Common myeloid progenitor, CD34-positive (primary cell): Measurements from ENCODE around the gene UBALD1.

Source experiments
- CTCF ChIA-PET: fragments of 350-600 bp; sonication (Branson Sonifier 250); formaldehyde crosslinking; loops from one replicate; lab custom pipeline; 2021; ENCODE audit warnings: antibody characterized with exemption; lab: Charles Lee
- POLR2A ChIA-PET: fragments of 350-600 bp; sonication (Branson Sonifier 250); formaldehyde crosslinking; loops from one replicate; lab custom pipeline; 2021; ENCODE audit warnings: antibody characterized with exemption; lab: Charles Lee
- DNase-seq, 3 donors: peaks; one replicate each; pipeline versions ENCODE4 v3.0.0 to v3.0.0-alpha.2; 2013
- H3K27ac ChIP-seq, 2 experiments: 1 replicate in 1 of 2; 2 replicates in 1 of 2; pipeline ENCODE4 v1.7.0; 2013; ENCODE audit warnings: inconsistent platforms in 2 of 2, low read length in 2 of 2, mild to moderate bottlenecking in 2 of 2, low read depth in 1 of 2, moderate library complexity in 1 of 2; ENCODE audit not compliant: severe bottlenecking in 2 of 2, insufficient read depth in 1 of 2, poor library complexity in 1 of 2
- H3K27me3 ChIP-seq, 5 experiments: replicated peaks in 2 of 5; 1 replicate in 3 of 5; 2 replicates in 2 of 5; pipeline versions ENCODE4 v1.6.1 to v1.7.0; 2013; ENCODE audit warnings: low read length in 4 of 5, mild to moderate bottlenecking in 2 of 5, moderate library complexity in 2 of 5, inconsistent platforms in 1 of 5; ENCODE audit not compliant: insufficient read depth in 5 of 5, control insufficient read depth in 4 of 5
- H3K36me3 ChIP-seq, 4 experiments: 1 replicate in 2 of 4; 2 replicates in 2 of 4; pipeline versions ENCODE4 v1.6.1 to v1.7.0; 2013; ENCODE audit warnings: low read length in 3 of 4, control low read depth in 1 of 4, mild to moderate bottlenecking in 1 of 4; ENCODE audit not compliant: control insufficient read depth in 4 of 4, insufficient read depth in 4 of 4
- H3K4me1 ChIP-seq, 4 experiments: 1 replicate in 3 of 4; 2 replicates in 1 of 4; pipeline versions ENCODE4 v1.6.1 to v1.7.1; 2013; ENCODE audit warnings: low read length in 3 of 4, mild to moderate bottlenecking in 3 of 4, control low read depth in 1 of 4, inconsistent platforms in 1 of 4, moderate library complexity in 1 of 4; ENCODE audit not compliant: control insufficient read depth in 4 of 4, insufficient read depth in 4 of 4; ENCODE audit errors: control extremely low read depth in 1 of 4
- H3K4me3 ChIP-seq, 7 experiments: 1 replicate in 4 of 7; 2 replicates in 3 of 7; pipeline versions ENCODE4 v1.5.1 to v1.7.0; 2013; ENCODE audit warnings: mild to moderate bottlenecking in 7 of 7, low read length in 6 of 7, moderate library complexity in 6 of 7, inconsistent platforms in 2 of 7, low read depth in 2 of 7, control low read depth in 1 of 7; ENCODE audit not compliant: insufficient read depth in 4 of 7, control insufficient read depth in 1 of 7; ENCODE audit errors: extremely low read depth in 1 of 7
- H3K9me3 ChIP-seq, 5 experiments: 1 replicate in 4 of 5; 2 replicates in 1 of 5; pipeline versions ENCODE4 v1.6.1 to v1.7.1; 2013; ENCODE audit warnings: low read length in 4 of 5, mild to moderate bottlenecking in 2 of 5, inconsistent platforms in 1 of 5, low read depth in 1 of 5, moderate library complexity in 1 of 5; ENCODE audit not compliant: control insufficient read depth in 4 of 5, insufficient read depth in 2 of 5; ENCODE audit errors: control extremely low read depth in 1 of 5
- WGBS: methylation state at CpG from one replicate; pipeline ENCODE4 v1.1.5; 2013; ENCODE audit not compliant: insufficient coverage; 5-methylcytosine and 5-hydroxymethylcytosine counted together

The UBALD1 gene

DNA sequence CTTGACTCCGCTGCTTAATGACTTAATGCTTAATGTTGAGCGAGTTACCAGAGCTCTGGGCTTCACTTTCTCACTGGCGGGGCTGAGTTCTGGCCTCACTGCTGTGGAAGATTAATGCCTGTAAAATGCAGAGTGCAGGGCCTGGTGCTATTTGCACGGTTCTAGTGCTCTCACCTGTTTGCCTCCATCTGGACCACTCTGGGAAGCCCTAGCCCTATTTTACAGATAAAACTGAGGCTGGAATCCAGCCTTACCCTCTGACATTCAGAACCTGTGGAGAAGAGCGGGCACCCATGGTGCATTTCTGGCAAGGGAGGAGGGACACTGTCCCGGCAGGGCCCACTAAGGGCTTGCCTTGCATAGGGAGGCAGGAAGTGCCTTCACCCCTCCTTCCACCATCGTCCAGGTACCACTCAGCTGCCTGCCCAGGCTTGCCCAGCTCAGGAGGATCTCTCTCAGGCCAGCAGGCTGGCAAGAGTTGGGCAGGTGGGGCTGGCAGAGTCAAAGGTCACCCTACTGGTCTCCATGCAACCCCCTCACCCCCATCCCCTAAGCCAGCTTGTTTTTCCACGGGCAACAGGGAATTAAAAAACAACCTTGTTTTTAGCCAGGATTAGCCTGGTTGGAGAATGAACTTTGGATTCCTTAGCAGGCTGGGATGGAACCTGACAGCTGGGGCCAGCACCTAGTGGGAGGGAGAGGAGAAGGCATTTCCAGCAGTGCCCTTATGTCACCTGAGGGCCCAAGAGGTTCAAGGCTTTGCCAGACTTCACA, 4.1 kb upstream of the UBALD1 start:
- Histone ChIP-seq H3K9me3 (no peaks in the 10 kb centered on the region), H3K4me3 (no peak overlapping the region), H3K36me3 (no peaks in the 10 kb centered on the region), H3K4me1 (peaks cover 2 to 39% (median 34%) of the 10 kb centered on the region in 4 experiments), H3K27ac (no peak overlapping the region), H3K27me3 (no peaks in the 10 kb centered on the region)
- WGBS = 92% methylated on average over 7 of the region's 8 CpGs
- no peak for DNase-seq
- POLR2A ChIA-PET = interaction anchor here (0.5 to 1.1 kb wide), 2 partner anchors 36 to 42 kb away, joined by 3 to 4 read pairs; no protein-coding TSS in a partner anchor
- CTCF ChIA-PET = interaction anchor here (0.8 to 6.0 kb wide), 5 partner anchors 7 to 132 kb away, joined by 3 to 32 read pairs (median 3); partner anchors contain the start of gene MGRN1

DNA sequence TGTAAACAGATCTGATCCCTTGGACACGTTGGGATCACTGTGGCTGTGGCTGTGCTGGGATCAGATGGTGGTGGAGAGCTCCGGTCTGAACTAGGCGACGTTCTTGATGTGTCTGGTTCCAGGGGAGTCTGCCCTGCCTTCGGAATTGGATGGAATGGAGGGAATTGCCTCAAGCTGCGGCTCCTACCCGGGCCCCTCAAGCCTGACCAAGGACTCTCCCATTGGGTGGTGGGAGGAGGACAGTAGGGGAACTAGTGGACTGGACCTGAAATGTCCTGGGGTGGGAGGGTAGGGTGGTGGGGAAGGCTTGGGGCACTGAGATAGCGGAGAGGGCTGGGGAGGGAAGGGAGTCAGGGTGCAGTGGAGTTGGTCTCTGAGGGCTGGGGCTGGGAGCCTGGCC, 3.2 kb upstream of the UBALD1 start:
- Histone ChIP-seq H3K9me3 (no peaks in the 10 kb centered on the region), H3K4me1 (peaks cover 2 to 45% (median 40%) of the 10 kb centered on the region in 4 experiments), H3K4me3 (no peak overlapping the region), H3K27me3 (no peaks in the 10 kb centered on the region), H3K36me3 (no peaks in the 10 kb centered on the region), H3K27ac (no peak overlapping the region)
- POLR2A ChIA-PET = interaction anchor here (0.5 kb wide), 1 partner anchor 37 kb away, joined by 4 read pairs; no protein-coding TSS in a partner anchor
- no peak for DNase-seq
- CTCF ChIA-PET = interaction anchor here (1.0 to 6.0 kb wide), 8 partner anchors 7 to 131 kb away, joined by 3 to 32 read pairs (median 6); partner anchors contain the start of gene MGRN1
- WGBS = 98% methylated on average over 7 of the region's 8 CpGs

DNA sequence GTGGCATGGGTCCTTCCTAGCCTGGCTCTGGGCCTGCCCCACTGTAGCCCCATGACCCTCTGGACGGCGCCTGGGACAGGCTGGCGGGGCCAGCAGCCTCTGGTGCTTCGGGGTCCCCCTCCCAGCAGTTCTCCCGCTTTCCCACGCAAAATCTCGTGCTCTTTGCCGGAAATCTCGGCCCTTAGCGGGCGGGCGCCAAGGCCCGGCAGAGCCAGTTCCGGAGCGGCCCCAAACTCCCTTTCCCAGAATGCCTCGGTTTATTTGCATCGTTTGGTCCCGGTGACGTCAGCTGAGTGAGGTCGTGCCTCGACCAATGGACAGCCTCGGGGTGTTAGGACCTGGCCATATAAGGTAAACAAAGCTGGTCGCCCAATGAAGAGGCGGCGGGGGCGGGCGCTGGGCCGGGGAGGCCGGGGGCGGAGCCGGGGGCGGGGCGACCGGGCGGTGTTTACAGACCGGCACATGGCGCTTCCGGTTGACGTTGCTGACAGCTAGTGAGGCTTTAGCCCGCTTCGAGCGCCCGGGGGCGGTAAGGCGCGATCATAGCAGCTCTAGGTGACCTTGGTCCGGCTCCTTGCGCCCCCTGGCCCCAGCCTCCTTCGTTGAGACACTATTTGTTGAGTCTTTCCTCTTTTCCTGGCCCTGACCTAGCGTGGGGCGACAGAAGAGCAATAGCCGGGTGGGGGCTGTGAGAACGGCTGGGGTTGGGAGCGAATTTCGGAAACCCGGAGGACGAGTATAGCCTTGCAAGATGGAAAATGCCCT, 1.5 kb upstream of the UBALD1 start:
- ChIA-PET POLR2A (interaction anchor here (2.7 kb wide), 1 partner anchor 9 kb away, joined by 11 read pairs; the partner anchor contains the start of gene MGRN1), CTCF (interaction anchor here (1.0 to 6.0 kb wide), 10 partner anchors 9 to 109 kb away, joined by 3 to 32 read pairs (median 4); partner anchors contain the start of gene MGRN1)
- 1% methylated on average over 57 of the region's 57 CpGs for WGBS
- Histone ChIP-seq H3K9me3 (no peaks in the 10 kb centered on the region), H3K27ac (peak overlapping the region; percentile 62 to 94), H3K36me3 (no peaks in the 10 kb centered on the region), H3K4me3 (peak overlapping the region; percentile 26 to 90 (median 55)), H3K4me1 (peaks cover 2 to 55% (median 47%) of the 10 kb centered on the region in 4 experiments), H3K27me3 (no peaks in the 10 kb centered on the region)
- peak; percentile 100 for DNase-seq

DNA sequence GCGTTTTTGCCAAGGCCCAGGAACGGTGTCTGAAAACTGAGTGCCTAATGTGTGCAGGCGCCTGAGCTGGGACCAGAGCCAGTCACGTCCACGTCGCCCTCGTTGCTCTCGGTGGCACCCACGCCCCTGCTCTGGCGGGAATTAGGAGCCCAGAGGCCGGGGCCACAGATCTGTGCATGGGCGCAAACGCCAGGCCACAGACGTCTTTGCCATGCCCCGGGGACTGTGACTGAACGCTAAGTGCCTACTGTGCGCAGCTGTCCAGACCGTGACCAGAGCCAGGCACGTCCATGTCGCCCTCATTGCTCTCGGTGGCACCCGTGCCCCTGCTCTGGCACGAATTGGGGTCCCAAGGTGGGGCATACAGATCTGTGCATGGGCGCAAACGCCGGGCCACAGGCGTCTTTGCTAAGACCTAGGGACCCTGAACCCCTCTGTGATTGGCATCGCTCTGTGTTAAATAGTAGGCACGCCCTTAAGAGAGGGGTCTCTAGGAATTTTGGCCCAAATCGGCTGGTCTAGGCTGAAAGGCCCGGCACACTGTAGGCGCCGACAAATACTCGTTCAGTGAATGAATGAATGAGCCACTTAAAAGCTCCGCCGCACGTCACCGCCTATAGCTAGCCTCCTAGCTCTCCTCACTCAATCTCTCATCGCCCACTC, 827 bp upstream of the UBALD1 start:
- Histone ChIP-seq H3K9me3 (no peaks in the 10 kb centered on the region), H3K36me3 (peaks cover 0 to 3% (median under 1%) of the 10 kb centered on the region in 4 experiments), H3K27ac (peak overlapping the region in 1 of 2 experiments; percentile 81), H3K4me3 (peak overlapping the region; percentile 19 to 90 (median 83)), H3K4me1 (peaks cover 2 to 57% (median 47%) of the 10 kb centered on the region in 4 experiments), H3K27me3 (no peaks in the 10 kb centered on the region)
- CTCF ChIA-PET = interaction anchor here (1.0 to 6.0 kb wide), 6 partner anchors 10 to 109 kb away, joined by 3 to 32 read pairs (median 8); partner anchors contain the start of gene MGRN1
- peak in 1 of 3 donors; percentile 23 for DNase-seq
- WGBS = 89% methylated on average over 39 of the region's 39 CpGs
- POLR2A ChIA-PET = interaction anchor here (0.6 to 2.7 kb wide), 2 partner anchors 9 to 40 kb away, joined by 3 to 11 read pairs; partner anchors contain the start of gene MGRN1

DNA sequence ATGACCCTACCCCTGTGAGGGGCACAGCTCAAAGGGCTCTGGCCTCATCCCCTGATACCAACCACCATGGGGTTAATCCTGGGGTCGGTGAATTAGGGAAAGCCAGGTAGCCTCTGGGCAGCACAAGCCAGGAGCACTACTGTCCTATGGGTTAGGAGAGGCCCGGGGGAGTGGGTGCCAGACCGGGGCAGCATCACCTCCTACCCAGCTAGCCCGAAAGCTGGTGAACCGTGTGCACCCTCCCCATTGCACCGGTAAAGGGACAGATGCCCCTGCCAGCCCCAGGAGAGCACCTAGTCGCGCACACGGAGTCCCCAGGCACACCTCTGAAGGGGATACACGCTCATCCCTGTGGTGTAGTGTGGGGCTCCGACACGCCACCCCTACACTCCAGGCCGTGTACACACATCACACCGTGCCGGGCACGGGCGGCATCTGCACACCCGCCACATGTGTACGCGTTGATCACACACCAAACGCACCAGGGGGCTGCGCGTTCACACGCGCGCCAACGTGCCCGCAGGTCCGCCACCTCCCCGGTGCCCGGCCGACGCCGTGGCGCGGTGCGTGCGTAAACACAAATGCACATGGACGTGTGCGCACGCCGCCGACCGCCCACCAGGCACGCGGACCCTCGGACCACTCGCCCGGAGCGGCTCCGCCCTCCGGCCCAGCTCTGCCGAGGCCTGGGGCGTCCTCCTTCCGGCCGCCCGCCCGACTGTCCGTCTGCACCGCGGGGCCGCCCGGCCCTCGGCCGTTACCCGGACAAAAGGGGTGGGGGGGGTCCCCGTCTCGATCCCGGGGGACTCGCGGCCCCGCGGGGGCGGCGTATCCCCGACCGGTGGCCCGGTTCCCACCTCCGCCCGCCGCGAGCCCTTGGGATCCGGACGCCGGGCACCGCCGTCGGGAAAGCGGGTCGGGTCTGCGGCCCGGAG, 785 bp downstream of the UBALD1 start:
- Histone ChIP-seq H3K4me3 (peak overlapping the region; percentile 69 to 90 (median 83)), H3K27ac (peak overlapping the region; percentile 25 to 58), H3K4me1 (peaks cover 2 to 57% (median 47%) of the 10 kb centered on the region in 4 experiments), H3K36me3 (peaks cover 0 to 17% (median 7%) of the 10 kb centered on the region in 4 experiments), H3K27me3 (no peaks in the 10 kb centered on the region), H3K9me3 (no peaks in the 10 kb centered on the region)
- ChIA-PET CTCF (interaction anchor here (0.8 to 6.0 kb wide), 3 partner anchors 10 to 107 kb away, joined by 5 to 32 read pairs (median 21); partner anchors contain the start of gene MGRN1), POLR2A (interaction anchor here (2.7 kb wide), 1 partner anchor 11 kb away, joined by 11 read pairs; the partner anchor contains the start of gene MGRN1)
- WGBS = 2% methylated on average over 72 of the region's 92 CpGs
- DNase-seq = peak in 2 of 3 donors; percentile 44 to 54
